K562 (cell line): ENCODE data around the gene UBALD2. TPM values are rescaled to one million over a fixed set of nuclear protein-coding genes. Genes with fewer than 3 reads are reported as not detected.

ENCODE experiments used
- CBFA2T3 ChIP-seq: fragments of 450-650 bp; IDR thresholded peaks from 2 replicates; pipeline ENCODE4 v1.6.1; 2017
- CCNT2 ChIP-seq: IDR thresholded peaks from 2 replicates; pipeline ENCODE4 v1.6.1; 2011; ENCODE audit warnings: borderline replicate concordance, low read depth, mild to moderate bottlenecking, moderate library complexity, mixed read lengths, low read length; ENCODE audit not compliant: insufficient read length; ENCODE audit errors: extremely low read depth
- CREB3L1 ChIP-seq: fragments of 450-650 bp; IDR thresholded peaks from 2 replicates; pipeline ENCODE4 v1.6.1; 2014; ENCODE audit warnings: low read depth, mild to moderate bottlenecking, moderate library complexity, borderline replicate concordance
- CTBP1 ChIP-seq: fragments of 450-650 bp; IDR thresholded peaks from 2 replicates; pipeline ENCODE4 v1.6.1; 2016; ENCODE audit warnings: borderline replicate concordance
- ELK1 ChIP-seq: sonication (generic); formaldehyde crosslinking; IDR thresholded peaks from 2 replicates; pipeline ENCODE4 v1.8.1; 2022; ENCODE audit warnings: missing genetic modification reagents
- EP400 ChIP-seq: fragments of 450-650 bp; IDR thresholded peaks from 2 replicates; pipeline ENCODE4 v1.6.1; 2017; ENCODE audit warnings: antibody characterized with exemption, mild to moderate bottlenecking, moderate library complexity
- PHF21A ChIP-seq: fragments of 450-650 bp; IDR thresholded peaks from 2 replicates; pipeline ENCODE4 v1.6.1; 2017; ENCODE audit warnings: low read depth, borderline replicate concordance
- PHF8 ChIP-seq: fragments of 200-600 bp; sonication (generic); IDR thresholded peaks from 2 replicates; pipeline ENCODE4 v1.6.1; 2012; ENCODE audit warnings: mixed run types, mild to moderate bottlenecking, inconsistent platforms, low read length, moderate library complexity, borderline replicate concordance
- PRDM10 ChIP-seq: fragments of 450-650 bp; IDR thresholded peaks from 2 replicates; pipeline ENCODE4 v1.6.1; 2018; ENCODE audit not compliant: partially characterized antibody
- RB1 ChIP-seq: fragments of 450-650 bp; IDR thresholded peaks from 2 replicates; pipeline ENCODE4 v1.6.1; 2017; ENCODE audit warnings: low read depth, mild to moderate bottlenecking
- SMARCA4 ChIP-seq: fragments of 450-650 bp; IDR thresholded peaks from 2 replicates; pipeline ENCODE4 v1.6.1; 2016
- TFAM ChIP-seq: fragments of 250-450 bp; sonication (Bioruptor Pico); conservative IDR thresholded peaks from 2 replicates; pipeline ENCODE4 v1.5.0; 2021; ENCODE audit warnings: mild to moderate bottlenecking, moderate library complexity
- TSC22D4 ChIP-seq: fragments of 450-650 bp; IDR thresholded peaks from 2 replicates; pipeline ENCODE4 v1.6.1; 2016; ENCODE audit warnings: missing genetic modification characterization, missing biosample characterization, control low read depth
- ZFP91 ChIP-seq: sonication (generic); formaldehyde crosslinking; IDR thresholded peaks from 2 replicates; pipeline ENCODE4 v1.8.0; 2022; ENCODE audit warnings: mild to moderate bottlenecking, missing genetic modification reagents
- ZNF133 ChIP-seq: fragments of 250-450 bp; sonication (Bioruptor Pico); IDR thresholded peaks from 2 replicates; pipeline ENCODE4 v1.4.0; 2020; ENCODE audit warnings: mild to moderate bottlenecking
- ZNF140 ChIP-seq: fragments of 250-450 bp; sonication (Bioruptor Pico); IDR thresholded peaks from 2 replicates; pipeline ENCODE4 v1.8.0; 2021; ENCODE audit warnings: moderate library complexity, mild to moderate bottlenecking, inconsistent platforms
- ZNF511 ChIP-seq: sonication (generic); formaldehyde crosslinking; IDR thresholded peaks from 2 replicates; pipeline ENCODE4 v1.8.0; 2022; ENCODE audit warnings: mild to moderate bottlenecking, missing genetic modification reagents
- ZNF551 ChIP-seq: fragments of 250-450 bp; sonication (Bioruptor Pico); IDR thresholded peaks from 2 replicates; pipeline ENCODE4 v1.5.0; 2021; ENCODE audit warnings: mild to moderate bottlenecking, moderate library complexity
- ZNF77 ChIP-seq: fragments of 250-450 bp; sonication (Bioruptor Pico); IDR thresholded peaks from 2 replicates; pipeline ENCODE4 v1.5.0; 2020
- polyA plus RNA-seq, 8 experiments: library from polyadenylated mRNA; depleted of rRNA in 4 of 8; stranded (reverse) in 5 of 8; unstranded in 3 of 8; fragments of >200 nt; fragmentation: Nextera tagmentation in 2 of 8; fragmentation: Illumina TruSeq in 1 of 8; extraction: Ambion mirVana in 2 of 8; extraction: Trizol in 1 of 8; gene quantifications; 2 replicates each; pipeline versions ENCODE4 v1.2.1 to v1.2.3, GENCODE V29; 2011 to 2014; ENCODE audit warnings: inconsistent platforms in 1 of 8, missing spikeins in 1 of 8
- total RNA-seq, 7 experiments: library from RNA; depleted of rRNA in 6 of 7; stranded (reverse); fragments of >200 nt in 6 of 7; fragmentation: Illumina TruSeq in 2 of 7; extraction: Trizol in 2 of 7; gene quantifications; 2 replicates each; pipeline versions ENCODE4 v1.2.1 to v1.2.3, GENCODE V29; 2011 to 2021; ENCODE audit warnings: low replicate concordance in 1 of 7

Gene UBALD2
- total and polyA plus RNA-seq, 9 of the 15 experiments (the other 6 are each of a cell fraction or from before 2014, with no cell fraction given), result 2.3 to 94.1 (median 25.3) TPM

- TF ChIP-seq CREB3L1 (0 out of 2 replicates have a peak, but pooled peaks have one; percentile 41), CTBP1 (peak; percentile 79), EP400 (peak; percentile 81), ZNF551 (CRISPR knock-in tag) (no peak), PRDM10 (no peak), SMARCA4 (peak; percentile 59; the same call in 1 of the 2 replicates), PHF21A (no peak; the same call in 1 of the 2 replicates), ZNF140 (CRISPR knock-in tag) (no peak), ZNF511 (CRISPR knock-in tag) (0 out of 2 replicates have a peak, but pooled peaks have one; percentile 56), TSC22D4 (tag) (no peak), CCNT2 (peak; percentile 75), RB1 (peak; percentile 24; the same call in 1 of the 2 replicates), ZNF77 (CRISPR knock-in tag) (no peak), PHF8 (peak; percentile 78), CBFA2T3 (no peak), ELK1 (CRISPR knock-in tag) (no peak), TFAM (no peak), ZFP91 (peak; percentile 61; the same call in 1 of the 2 replicates), ZNF133 (CRISPR knock-in tag) (no peak)
Measured at GRCh38 chr17:76240461-76241203, 24.5 kb upstream of the UBALD2 start, which contains the start of gene RNF157 (continued).
